ENCODE measurements around the gene KLK15. TPM values are rescaled to one million over a fixed set of nuclear protein-coding genes. Genes with fewer than 3 reads are reported as not detected.

Gene KLK15
- total RNA-seq, result not detected in 2 replicates

DNA sequence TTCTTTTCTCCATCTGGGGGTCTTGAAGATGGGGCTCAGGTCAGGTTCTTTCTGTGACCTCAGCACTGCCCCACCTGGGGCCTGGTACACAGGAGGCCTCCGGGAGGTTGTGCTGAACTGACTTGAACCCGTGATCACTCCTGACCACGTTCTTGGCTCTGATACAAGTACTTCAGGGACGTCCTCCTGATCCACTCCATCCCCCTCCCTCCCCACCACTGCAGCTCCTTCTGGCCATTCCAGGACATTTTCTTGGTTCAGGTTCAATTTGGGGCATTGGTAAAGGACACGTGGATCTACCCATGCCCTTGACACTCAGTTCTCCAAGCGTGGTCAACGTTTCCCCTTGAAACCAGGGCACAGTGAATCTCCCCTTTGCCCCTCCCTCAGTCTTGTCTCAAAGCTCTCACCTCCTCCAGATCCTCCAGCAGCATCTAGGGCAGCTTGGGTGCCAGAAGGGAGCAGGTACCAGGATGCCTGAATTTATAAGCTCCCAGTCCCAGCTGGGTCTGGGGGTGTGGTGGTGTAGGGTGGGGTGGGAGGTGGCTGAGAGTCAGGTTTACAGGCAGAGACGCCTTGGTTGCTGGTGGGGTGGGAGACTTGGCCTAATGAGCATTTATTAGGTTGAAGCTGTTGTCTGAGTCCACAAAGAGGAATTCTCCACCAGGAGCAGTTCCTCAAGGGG is at the start of gene KLK15:
TSS of gene KLK15 (minus strand) at position 458 of the 685 bp plus-strand sequence. CDS start 2,082 bp downstream, outside the sequence.

GRCh38 chr19:50873056-50873455 is 39.7 kb upstream of the KLK15 start, which contains the start of gene KLK2:
Gene KLK2, plus strand, starts transcription at chr19:50873439. Its CDS starts 35 bp downstream, at chr19:50873474.

DNA sequence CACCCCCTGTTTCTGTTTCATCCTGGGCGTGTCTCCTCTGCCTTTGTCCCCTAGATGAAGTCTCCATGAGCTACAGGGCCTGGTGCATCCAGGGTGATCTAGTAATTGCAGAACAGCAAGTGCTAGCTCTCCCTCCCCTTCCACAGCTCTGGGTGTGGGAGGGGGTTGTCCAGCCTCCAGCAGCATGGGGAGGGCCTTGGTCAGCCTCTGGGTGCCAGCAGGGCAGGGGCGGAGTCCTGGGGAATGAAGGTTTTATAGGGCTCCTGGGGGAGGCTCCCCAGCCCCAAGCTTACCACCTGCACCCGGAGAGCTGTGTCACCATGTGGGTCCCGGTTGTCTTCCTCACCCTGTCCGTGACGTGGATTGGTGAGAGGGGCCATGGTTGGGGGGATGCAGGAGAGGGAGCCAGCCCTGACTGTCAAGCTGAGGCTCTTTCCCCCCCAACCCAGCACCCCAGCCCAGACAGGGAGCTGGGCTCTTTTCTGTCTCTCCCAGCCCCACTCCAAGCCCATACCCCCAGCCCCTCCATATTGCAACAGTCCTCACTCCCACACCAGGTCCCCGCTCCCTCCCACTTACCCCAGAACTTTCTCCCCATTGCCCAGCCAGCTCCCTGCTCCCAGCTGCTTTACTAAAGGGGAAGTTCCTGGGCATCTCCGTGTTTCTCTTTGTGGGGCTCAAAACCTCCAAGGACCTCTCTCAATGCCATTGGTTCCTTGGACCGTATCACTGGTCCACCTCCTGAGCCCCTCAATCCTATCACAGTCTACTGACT is 21.4 kb upstream of the KLK15 start, which contains the start of gene KLK3:
TSS of gene KLK3 (plus strand) at position 280 of the 775 bp plus-strand sequence. CDS start at position 321, 41 bp downstream.

DNA sequence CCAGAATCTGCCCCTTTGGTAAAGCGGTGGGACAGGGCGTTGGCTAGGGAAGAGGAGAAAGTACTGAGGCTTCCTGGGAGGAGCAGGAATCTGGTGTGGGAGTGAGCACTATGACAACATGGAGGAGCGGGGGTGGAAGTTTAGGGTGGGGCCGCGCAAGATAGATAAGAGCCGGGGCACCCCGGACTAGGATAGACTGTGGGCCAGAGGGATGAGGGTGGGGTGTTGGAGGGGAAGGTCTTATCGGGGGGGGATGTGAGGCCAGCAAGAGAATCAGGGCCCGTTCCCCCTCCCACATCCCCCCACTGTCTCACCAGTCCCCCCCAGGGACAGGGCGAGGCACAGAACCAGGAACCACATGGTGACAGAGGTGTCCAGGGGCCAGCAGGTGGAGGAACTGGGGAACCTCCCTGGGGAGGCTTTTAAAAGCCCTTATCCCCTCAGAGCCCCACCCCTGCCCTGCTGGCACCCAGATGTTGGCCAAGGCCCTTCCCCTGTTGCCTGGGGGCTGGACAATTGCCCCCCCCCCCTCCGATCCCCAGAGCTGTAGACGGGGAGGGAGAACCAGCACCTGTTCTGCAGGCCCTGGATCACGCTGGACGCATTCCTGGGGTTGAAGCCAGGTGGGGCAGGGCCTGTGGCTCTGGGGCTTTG is 9.9 kb downstream of the KLK15 start, which contains the start of gene KLK1:
TSS of gene KLK1 (minus strand) at position 399 of the 654 bp plus-strand sequence. CDS start at position 360, 39 bp downstream.

DNA sequence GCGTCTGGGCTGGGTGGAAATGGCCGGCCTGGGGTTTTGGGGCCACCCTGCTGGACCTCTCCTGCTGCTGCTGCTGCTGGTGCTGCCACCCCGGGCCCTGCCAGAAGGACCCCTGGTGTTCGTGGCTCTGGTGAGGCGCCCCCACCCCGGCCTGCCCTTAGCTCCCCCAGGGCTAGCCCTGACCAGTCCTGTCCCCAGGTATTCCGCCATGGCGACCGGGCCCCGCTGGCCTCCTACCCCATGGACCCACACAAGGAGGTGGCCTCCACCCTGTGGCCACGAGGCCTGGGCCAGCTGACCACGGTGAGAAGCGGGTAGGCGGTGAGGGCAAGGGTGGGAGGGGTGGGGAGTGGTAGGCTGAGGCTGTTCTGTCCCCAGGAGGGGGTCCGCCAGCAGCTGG is 43.0 kb downstream of the KLK15 start, which contains the start of gene ACP4:
TSS of gene ACP4 (plus strand) at position 20 of the 400 bp plus-strand sequence. CDS start at position 20, 0 bp downstream.

Other genes starting within 250 kb of the KLK15 start
- 0.16 TPM in 1 of 2 replicates, not detected in the other for gene SYT3, start 193.7 kb downstream of the KLK15 start, total RNA-seq
- not detected in 2 replicates for gene C19orf81, start 184.1 kb downstream of the KLK15 start, total RNA-seq
- gene SHANK1, start 113.8 kb downstream of the KLK15 start, total RNA-seq, result 1.1 and 2.8 TPM in 2 replicates
- gene CLEC11A, start 110.2 kb downstream of the KLK15 start, total RNA-seq, result 169 and 211 TPM in 2 replicates
- gene GPR32, start 63.1 kb downstream of the KLK15 start, total RNA-seq, result not detected in 2 replicates
- not detected in 2 replicates for gene ACP4, start 43.2 kb downstream of the KLK15 start, total RNA-seq
- gene KLK1, start 9.8 kb downstream of the KLK15 start, total RNA-seq, result not detected in 2 replicates
- gene KLK3, start 21.3 kb upstream of the KLK15 start, total RNA-seq, result not detected in 2 replicates
- not detected in 2 replicates for gene KLK2, start 39.9 kb upstream of the KLK15 start, total RNA-seq
- gene KLK4, start 77.8 kb upstream of the KLK15 start, total RNA-seq, result not detected in 2 replicates
- gene KLK5, start 119.5 kb upstream of the KLK15 start, total RNA-seq, result not detected in 2 replicates
- gene KLK6, start 136.0 kb upstream of the KLK15 start, total RNA-seq, result not detected in 2 replicates
- gene KLK7, start 150.3 kb upstream of the KLK15 start, total RNA-seq, result not detected in 2 replicates
- not detected in 2 replicates for gene KLK8, start 168.0 kb upstream of the KLK15 start, total RNA-seq
- gene KLK10, start 186.1 kb upstream of the KLK15 start, total RNA-seq, result not detected in 2 replicates
- gene KLK11, start 193.0 kb upstream of the KLK15 start, total RNA-seq, result not detected in 2 replicates
- gene KLK12, start 201.4 kb upstream of the KLK15 start, total RNA-seq, result not detected in 2 replicates
- not detected in 2 replicates for gene KLK13, start 231.5 kb upstream of the KLK15 start, total RNA-seq
- not detected in 2 replicates for gene KLK14, start 249.3 kb upstream of the KLK15 start, total RNA-seq